Breast epithelium (tissue), 3 donors: Measurements from ENCODE around the gene KCNJ13.

Experiments used
- CTCF ChIP-seq, 3 donors: fragments of 450-650 bp; IDR thresholded peaks; one replicate each; pipeline ENCODE4 v1.5.1; 2016 to 2017; ENCODE audit warnings: antibody characterized with exemption in 3 of 3, mild to moderate bottlenecking in 3 of 3, moderate library complexity in 3 of 3
- POLR2A ChIP-seq: fragments of 450-650 bp; IDR thresholded peaks from one replicate; pipeline ENCODE4 v1.6.1; 2016; ENCODE audit warnings: antibody characterized with exemption, mild to moderate bottlenecking, moderate library complexity
- POLR2AphosphoS5 ChIP-seq, 3 donors: sonication (generic); formaldehyde crosslinking; IDR thresholded peaks; one replicate each; pipeline ENCODE4 v1.6.1; 2017; ENCODE audit warnings: antibody characterized with exemption in 3 of 3

- TF ChIP-seq CTCF (IDR thresholded peaks at IDR 0.05): no peak
- no peak for TF ChIP-seq POLR2A
- no peak for TF ChIP-seq POLR2AphosphoS5 (IDR thresholded peaks at IDR 0.05)
These were observed 18.6 kb upstream of the KCNJ13 start for GRCh38 chr2:232794981-232795380.
